OCI-LY7 (cell line): ENCODE data around the gene ITGAV. TPM values are rescaled to one million over a fixed set of nuclear protein-coding genes. Genes with fewer than 3 reads are reported as not detected.
A peak's percentile ranks its signal among the peaks of the same experiment; 100 is the strongest.

Experiments used
- BruUV-seq: library from RNA; stranded (reverse); fragments of 400-500 nt; replicated peaks from 2 replicates; lab custom pipeline; 2021; lab: Mats Ljungman, UMichigan
- CTCF ChIA-PET: fragments of 300-600 bp; sonication (Branson Sonifier 250); formaldehyde crosslinking; loops from one replicate; lab custom pipeline; 2022; ENCODE audit warnings: antibody characterized with exemption; ENCODE audit not compliant: unreplicated experiment; lab: Charles Lee
- POLR2A ChIA-PET: fragments of 300-600 bp; sonication (Branson Sonifier 250); formaldehyde crosslinking; loops from one replicate; lab custom pipeline; 2022; ENCODE audit warnings: antibody characterized with exemption; lab: Charles Lee
- DNase-seq: peaks from one replicate; pipeline ENCODE4 v3.0.0-alpha.2; 2015; ENCODE audit warnings: low spot score
- H2AFZ ChIP-seq: fragments of 200-600 bp; sonication (generic), shearing (Covaris generic); 2 replicates; pipeline ENCODE4 v1.6.1; 2014; ENCODE audit warnings: mild to moderate bottlenecking, antibody characterized with exemption, low read length, moderate library complexity
- H3K27ac ChIP-seq: fragments of 200-600 bp; sonication (generic); 2 replicates; pipeline ENCODE4 v1.5.1; 2014; ENCODE audit warnings: mixed run types, low read depth, mild to moderate bottlenecking, moderate library complexity, low read length, inconsistent platforms; ENCODE audit not compliant: poor library complexity, severe bottlenecking
- H3K36me3 ChIP-seq: fragments of 200-600 bp; sonication (generic); 2 replicates; pipeline ENCODE4 v1.6.1; 2014; ENCODE audit warnings: mild to moderate bottlenecking, antibody characterized with exemption, low read length, moderate library complexity, mixed read lengths; ENCODE audit not compliant: insufficient read depth
- H3K4me1 ChIP-seq: fragments of 200-600 bp; sonication (generic); 2 replicates; pipeline ENCODE4 v1.5.1; 2014; ENCODE audit warnings: mild to moderate bottlenecking, low read length; ENCODE audit not compliant: insufficient read depth, poor library complexity, severe bottlenecking
- H3K4me2 ChIP-seq: fragments of 200-600 bp; sonication (generic); 2 replicates; pipeline ENCODE4 v1.6.1; 2014; ENCODE audit warnings: mild to moderate bottlenecking, low read length
- H3K4me3 ChIP-seq: fragments of 200-600 bp; sonication (generic); 2 replicates; pipeline ENCODE4 v1.5.1; 2014; ENCODE audit warnings: mild to moderate bottlenecking, low read depth, low read length; ENCODE audit not compliant: poor library complexity, severe bottlenecking
- H3K79me2 ChIP-seq: fragments of 200-600 bp; sonication (generic); 2 replicates; pipeline ENCODE4 v1.6.1; 2016; ENCODE audit warnings: low read depth, mild to moderate bottlenecking, low read length, moderate library complexity, mixed read lengths; ENCODE audit not compliant: insufficient read depth
- H3K9me2 ChIP-seq: fragments of 200-600 bp; sonication (generic); 2 replicates; pipeline ENCODE4 v1.6.1; 2016; ENCODE audit warnings: mild to moderate bottlenecking, low read length, mixed read lengths; ENCODE audit not compliant: insufficient read depth
- H3K9me3 ChIP-seq: fragments of 200-600 bp; sonication (generic); 2 replicates; pipeline ENCODE4 v1.6.1; 2014; ENCODE audit warnings: mild to moderate bottlenecking, mixed run types, low read length, mixed read lengths
- H4K20me1 ChIP-seq: fragments of 200-600 bp; sonication (generic); 2 replicates; pipeline ENCODE4 v1.6.1; 2014; ENCODE audit warnings: mild to moderate bottlenecking, antibody characterized with exemption, low read length, moderate library complexity, mixed read lengths; ENCODE audit not compliant: insufficient read depth
- EZH2phosphoT487 ChIP-seq: fragments of 200-600 bp; sonication (generic); IDR thresholded peaks from 2 replicates; pipeline ENCODE4 v1.6.1; 2018; ENCODE audit warnings: low read depth, borderline replicate concordance, mild to moderate bottlenecking, mixed run types, antibody characterized with exemption, low read length, moderate library complexity, mixed read lengths
- intact Hi-C: fragments of 100-400 bp; cut with micrococcal nuclease; formaldehyde crosslinking; loops from one replicate; pipeline ENCODE4 v1.10.0; 2022; ENCODE audit not compliant: unreplicated experiment
- total RNA-seq, 2 experiments: library from RNA; depleted of rRNA in 1 of 2; stranded (reverse); fragments of >200 nt in 1 of 2; shearing (Covaris generic) in 1 of 2; gene quantifications; 2 replicates each; pipeline ENCODE4 v1.2.3, GENCODE V29; 2014 to 2022
- TF ChIP-seq, protein P1 (sequence below): fragments of 200-600 bp; sonication (generic); conservative IDR thresholded peaks from 2 replicates; pipeline ENCODE4 v1.5.1; 2014; ENCODE audit warnings: mild to moderate bottlenecking, antibody characterized with exemption, low read length, moderate library complexity, mixed read lengths

The ITGAV gene
- total RNA-seq, 2 experiments from 2014 or later, result 1.1 to 3.2 TPM

- Histone ChIP-seq H3K79me2 (no peaks in the 10 kb centered on the region), H3K9me2 (no peaks in the 10 kb centered on the region), H3K9me3 (no peaks in the 10 kb centered on the region), H3K27ac (no peak overlapping the region), H2AFZ (peak overlapping the region; percentile 96; the same call in 1 of the 2 replicates), H4K20me1 (no peaks in the 10 kb centered on the region), H3K36me3 (no peaks in the 10 kb centered on the region), H3K4me1 (peaks cover 16% of the 10 kb centered on the region), H3K4me2 (peak overlapping the region; percentile 77), H3K4me3 (peak overlapping the region; percentile 69)
- TF ChIP-seq EZH2phosphoT487, result no peak
- TF ChIP-seq, protein P1, sequence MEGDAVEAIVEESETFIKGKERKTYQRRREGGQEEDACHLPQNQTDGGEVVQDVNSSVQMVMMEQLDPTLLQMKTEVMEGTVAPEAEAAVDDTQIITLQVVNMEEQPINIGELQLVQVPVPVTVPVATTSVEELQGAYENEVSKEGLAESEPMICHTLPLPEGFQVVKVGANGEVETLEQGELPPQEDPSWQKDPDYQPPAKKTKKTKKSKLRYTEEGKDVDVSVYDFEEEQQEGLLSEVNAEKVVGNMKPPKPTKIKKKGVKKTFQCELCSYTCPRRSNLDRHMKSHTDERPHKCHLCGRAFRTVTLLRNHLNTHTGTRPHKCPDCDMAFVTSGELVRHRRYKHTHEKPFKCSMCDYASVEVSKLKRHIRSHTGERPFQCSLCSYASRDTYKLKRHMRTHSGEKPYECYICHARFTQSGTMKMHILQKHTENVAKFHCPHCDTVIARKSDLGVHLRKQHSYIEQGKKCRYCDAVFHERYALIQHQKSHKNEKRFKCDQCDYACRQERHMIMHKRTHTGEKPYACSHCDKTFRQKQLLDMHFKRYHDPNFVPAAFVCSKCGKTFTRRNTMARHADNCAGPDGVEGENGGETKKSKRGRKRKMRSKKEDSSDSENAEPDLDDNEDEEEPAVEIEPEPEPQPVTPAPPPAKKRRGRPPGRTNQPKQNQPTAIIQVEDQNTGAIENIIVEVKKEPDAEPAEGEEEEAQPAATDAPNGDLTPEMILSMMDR, result no peak
- ChIA-PET POLR2A (no interaction called here), CTCF (no interaction called here)
- BruUV-seq, result no TSS peak
- intact Hi-C loops, result no loop called here
- DNase-seq, result peak; percentile 3
Observed at GRCh38 chr2:186590759-186591505, 1.1 kb downstream of the ITGAV start.

- H4K20me1 ChIP-seq, result no peaks in the 10 kb centered on the region
- intact Hi-C loops, result no loop called here
- TF ChIP-seq, protein P1, result no peak
- TF ChIP-seq EZH2phosphoT487, result no peak
- DNase-seq, result no peak
- H3K4me1 ChIP-seq, result peaks cover 16% of the 10 kb centered on the region
- no peaks in the 10 kb centered on the region for H3K79me2 ChIP-seq
- ChIA-PET CTCF (no interaction called here), POLR2A (no interaction called here)
- H3K9me3 ChIP-seq, result no peaks in the 10 kb centered on the region
- H3K36me3 ChIP-seq, result no peaks in the 10 kb centered on the region
- no TSS peak for BruUV-seq
- H3K4me2 ChIP-seq, result peak overlapping the region; percentile 77; the same call in 1 of the 2 replicates
- no peak overlapping the region for H2AFZ ChIP-seq
- no peak overlapping the region for H3K4me3 ChIP-seq
- no peaks in the 10 kb centered on the region for H3K9me2 ChIP-seq
- no peak overlapping the region for H3K27ac ChIP-seq
Observed at GRCh38 chr2:186591506-186591890, 1.6 kb downstream of the ITGAV start.
